Liver (tissue), 3 donors: ENCODE results near the gene LRRC46.

Experiments
- EGR1 ChIP-seq, 2 donors: IDR thresholded peaks; 2 replicates each; pipeline ENCODE4 v1.6.1; 2016 to 2018; ENCODE audit warnings: antibody characterized with exemption in 2 of 2, low read depth in 2 of 2
- FOXA2 ChIP-seq: IDR thresholded peaks from 2 replicates; pipeline ENCODE4 v1.6.1; 2016; ENCODE audit warnings: antibody characterized with exemption
- GABPA ChIP-seq, 2 donors: IDR thresholded peaks in 1 of 2; conservative IDR thresholded peaks in 1 of 2; 2 replicates each; pipeline ENCODE4 v1.6.1; 2016; ENCODE audit warnings: antibody characterized with exemption in 2 of 2, mild to moderate bottlenecking in 1 of 2, moderate library complexity in 1 of 2
- HNF4G ChIP-seq: IDR thresholded peaks from 2 replicates; pipeline ENCODE4 v1.6.1; 2016; ENCODE audit warnings: antibody characterized with exemption
- JUND ChIP-seq, 2 donors: IDR thresholded peaks; 2 replicates each; pipeline ENCODE4 v1.6.1; 2016; ENCODE audit warnings: antibody characterized with exemption in 2 of 2
- RAD21 ChIP-seq, 2 donors: IDR thresholded peaks; 2 replicates each; pipeline ENCODE4 v1.6.1; 2016; ENCODE audit warnings: antibody characterized with exemption in 2 of 2, mild to moderate bottlenecking in 2 of 2
- SP1 ChIP-seq: IDR thresholded peaks from 2 replicates; pipeline ENCODE4 v1.6.1; 2018; ENCODE audit warnings: antibody characterized with exemption, mild to moderate bottlenecking
- TAF1 ChIP-seq: conservative IDR thresholded peaks from 2 replicates; pipeline ENCODE4 v1.6.1; 2016; ENCODE audit warnings: antibody characterized with exemption, mild to moderate bottlenecking
- YY1 ChIP-seq: IDR thresholded peaks from 2 replicates; pipeline ENCODE4 v1.6.1; 2016; ENCODE audit warnings: antibody characterized with exemption, mild to moderate bottlenecking
- TF ChIP-seq, protein P1 (sequence below): fragments of 150-350 bp; IDR thresholded peaks from 2 replicates; pipeline ENCODE4 v1.5.1; 2017; ENCODE audit warnings: improper control_type of control experiment, low read depth, low read length; ENCODE audit not compliant: missing input control
- TF ChIP-seq, protein P2 (sequence below): IDR thresholded peaks from 2 replicates; pipeline ENCODE4 v1.6.1; 2016; ENCODE audit warnings: antibody characterized with exemption, mild to moderate bottlenecking
- TF ChIP-seq, protein P3 (sequence below): IDR thresholded peaks from 2 replicates; pipeline ENCODE4 v1.6.1; 2016; ENCODE audit warnings: antibody characterized with exemption
- TF ChIP-seq, protein P4 (sequence below): IDR thresholded peaks from 2 replicates; pipeline ENCODE4 v1.6.1; 2016; ENCODE audit warnings: antibody characterized with exemption
- donor health status: healthy.
- donor health status: healthy.

DNA sequence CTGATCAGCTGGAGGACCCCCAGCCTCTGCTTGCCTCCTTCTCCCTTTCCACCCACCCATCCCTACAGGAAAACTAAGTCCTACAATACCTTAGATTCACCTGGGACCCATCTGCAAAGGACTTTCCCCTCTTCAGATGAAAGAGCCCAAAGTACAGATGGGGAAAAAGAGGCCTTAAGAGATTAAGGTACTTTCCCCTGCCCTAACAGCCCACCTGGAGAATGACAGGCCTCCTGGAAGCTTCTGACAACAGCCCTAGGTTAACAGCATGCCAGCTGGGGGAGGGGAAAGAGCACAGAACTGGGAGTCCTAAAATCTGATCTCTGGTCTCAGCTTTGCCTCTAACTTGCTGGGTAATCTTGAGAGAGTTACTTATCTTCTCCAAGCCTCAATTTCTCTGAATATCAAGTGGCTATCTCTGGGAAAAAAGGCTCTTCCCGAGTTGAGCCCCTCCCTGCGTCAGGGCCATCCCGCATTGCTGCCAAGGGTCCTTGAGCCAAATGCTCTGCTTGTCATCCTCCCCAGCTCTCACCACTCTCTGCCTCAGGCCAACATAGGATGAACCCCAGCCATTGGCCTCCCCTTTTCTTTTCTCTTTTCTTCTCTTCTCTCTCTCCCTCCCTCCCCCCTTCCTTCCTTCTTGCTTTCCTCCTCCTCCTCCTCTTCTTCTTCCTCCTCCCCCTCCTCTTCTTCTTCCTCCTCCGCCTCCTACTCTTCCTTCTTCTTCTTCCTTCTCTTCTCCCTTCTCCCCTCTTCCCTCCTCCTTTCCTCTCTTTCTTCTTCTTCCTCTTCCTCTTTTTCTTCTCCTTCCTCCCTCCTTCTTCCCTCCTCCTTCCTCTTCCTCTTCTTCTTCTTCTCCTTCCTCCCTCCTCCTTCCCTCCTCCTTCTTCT lies 42.0 kb downstream of the LRRC46 start:
- TF ChIP-seq, protein P1, sequence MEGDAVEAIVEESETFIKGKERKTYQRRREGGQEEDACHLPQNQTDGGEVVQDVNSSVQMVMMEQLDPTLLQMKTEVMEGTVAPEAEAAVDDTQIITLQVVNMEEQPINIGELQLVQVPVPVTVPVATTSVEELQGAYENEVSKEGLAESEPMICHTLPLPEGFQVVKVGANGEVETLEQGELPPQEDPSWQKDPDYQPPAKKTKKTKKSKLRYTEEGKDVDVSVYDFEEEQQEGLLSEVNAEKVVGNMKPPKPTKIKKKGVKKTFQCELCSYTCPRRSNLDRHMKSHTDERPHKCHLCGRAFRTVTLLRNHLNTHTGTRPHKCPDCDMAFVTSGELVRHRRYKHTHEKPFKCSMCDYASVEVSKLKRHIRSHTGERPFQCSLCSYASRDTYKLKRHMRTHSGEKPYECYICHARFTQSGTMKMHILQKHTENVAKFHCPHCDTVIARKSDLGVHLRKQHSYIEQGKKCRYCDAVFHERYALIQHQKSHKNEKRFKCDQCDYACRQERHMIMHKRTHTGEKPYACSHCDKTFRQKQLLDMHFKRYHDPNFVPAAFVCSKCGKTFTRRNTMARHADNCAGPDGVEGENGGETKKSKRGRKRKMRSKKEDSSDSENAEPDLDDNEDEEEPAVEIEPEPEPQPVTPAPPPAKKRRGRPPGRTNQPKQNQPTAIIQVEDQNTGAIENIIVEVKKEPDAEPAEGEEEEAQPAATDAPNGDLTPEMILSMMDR = no peak
- TF ChIP-seq, protein P2, sequence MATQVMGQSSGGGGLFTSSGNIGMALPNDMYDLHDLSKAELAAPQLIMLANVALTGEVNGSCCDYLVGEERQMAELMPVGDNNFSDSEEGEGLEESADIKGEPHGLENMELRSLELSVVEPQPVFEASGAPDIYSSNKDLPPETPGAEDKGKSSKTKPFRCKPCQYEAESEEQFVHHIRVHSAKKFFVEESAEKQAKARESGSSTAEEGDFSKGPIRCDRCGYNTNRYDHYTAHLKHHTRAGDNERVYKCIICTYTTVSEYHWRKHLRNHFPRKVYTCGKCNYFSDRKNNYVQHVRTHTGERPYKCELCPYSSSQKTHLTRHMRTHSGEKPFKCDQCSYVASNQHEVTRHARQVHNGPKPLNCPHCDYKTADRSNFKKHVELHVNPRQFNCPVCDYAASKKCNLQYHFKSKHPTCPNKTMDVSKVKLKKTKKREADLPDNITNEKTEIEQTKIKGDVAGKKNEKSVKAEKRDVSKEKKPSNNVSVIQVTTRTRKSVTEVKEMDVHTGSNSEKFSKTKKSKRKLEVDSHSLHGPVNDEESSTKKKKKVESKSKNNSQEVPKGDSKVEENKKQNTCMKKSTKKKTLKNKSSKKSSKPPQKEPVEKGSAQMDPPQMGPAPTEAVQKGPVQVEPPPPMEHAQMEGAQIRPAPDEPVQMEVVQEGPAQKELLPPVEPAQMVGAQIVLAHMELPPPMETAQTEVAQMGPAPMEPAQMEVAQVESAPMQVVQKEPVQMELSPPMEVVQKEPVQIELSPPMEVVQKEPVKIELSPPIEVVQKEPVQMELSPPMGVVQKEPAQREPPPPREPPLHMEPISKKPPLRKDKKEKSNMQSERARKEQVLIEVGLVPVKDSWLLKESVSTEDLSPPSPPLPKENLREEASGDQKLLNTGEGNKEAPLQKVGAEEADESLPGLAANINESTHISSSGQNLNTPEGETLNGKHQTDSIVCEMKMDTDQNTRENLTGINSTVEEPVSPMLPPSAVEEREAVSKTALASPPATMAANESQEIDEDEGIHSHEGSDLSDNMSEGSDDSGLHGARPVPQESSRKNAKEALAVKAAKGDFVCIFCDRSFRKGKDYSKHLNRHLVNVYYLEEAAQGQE = no peak
- no peak for TF ChIP-seq JUND (IDR thresholded peaks at IDR 0.05)
- TF ChIP-seq HNF4G = no peak
- no peak for TF ChIP-seq YY1
- TF ChIP-seq RAD21 (IDR thresholded peaks at IDR 0.05) = no peak
- no peak for TF ChIP-seq GABPA (IDR thresholded peaks at IDR 0.05 in 1 of 2, conservative IDR thresholded peaks at IDR 0.05 in 1 of 2)
- no peak for TF ChIP-seq FOXA2
- TF ChIP-seq TAF1 = no peak
- TF ChIP-seq, protein P3, sequence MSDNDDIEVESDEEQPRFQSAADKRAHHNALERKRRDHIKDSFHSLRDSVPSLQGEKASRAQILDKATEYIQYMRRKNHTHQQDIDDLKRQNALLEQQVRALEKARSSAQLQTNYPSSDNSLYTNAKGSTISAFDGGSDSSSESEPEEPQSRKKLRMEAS = no peak
- TF ChIP-seq, protein P4, sequence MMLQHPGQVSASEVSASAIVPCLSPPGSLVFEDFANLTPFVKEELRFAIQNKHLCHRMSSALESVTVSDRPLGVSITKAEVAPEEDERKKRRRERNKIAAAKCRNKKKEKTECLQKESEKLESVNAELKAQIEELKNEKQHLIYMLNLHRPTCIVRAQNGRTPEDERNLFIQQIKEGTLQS = no peak
- TF ChIP-seq EGR1 (IDR thresholded peaks at IDR 0.05; ENCODE audit: low read depth in 2 of 2) = no peak
- no peak for TF ChIP-seq SP1
